Skin of body (tissue), 2 donors: ENCODE results near the gene KLK8. TPM values are rescaled to one million over a fixed set of nuclear protein-coding genes. Genes with fewer than 3 reads are reported as not detected.

Experiments
- DNase-seq: peaks from one replicate; lab custom pipeline; 2025; lab: John Stamatoyannopoulos, UW
- total RNA-seq: library from RNA; depleted of rRNA; stranded (reverse); fragments of >200 nt; gene quantifications from one replicate; pipeline ENCODE4 v1.2.3, GENCODE V29; 2014

The KLK8 gene, protein sequence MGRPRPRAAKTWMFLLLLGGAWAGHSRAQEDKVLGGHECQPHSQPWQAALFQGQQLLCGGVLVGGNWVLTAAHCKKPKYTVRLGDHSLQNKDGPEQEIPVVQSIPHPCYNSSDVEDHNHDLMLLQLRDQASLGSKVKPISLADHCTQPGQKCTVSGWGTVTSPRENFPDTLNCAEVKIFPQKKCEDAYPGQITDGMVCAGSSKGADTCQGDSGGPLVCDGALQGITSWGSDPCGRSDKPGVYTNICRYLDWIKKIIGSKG
- total RNA-seq: 14.3 TPM

DNA sequence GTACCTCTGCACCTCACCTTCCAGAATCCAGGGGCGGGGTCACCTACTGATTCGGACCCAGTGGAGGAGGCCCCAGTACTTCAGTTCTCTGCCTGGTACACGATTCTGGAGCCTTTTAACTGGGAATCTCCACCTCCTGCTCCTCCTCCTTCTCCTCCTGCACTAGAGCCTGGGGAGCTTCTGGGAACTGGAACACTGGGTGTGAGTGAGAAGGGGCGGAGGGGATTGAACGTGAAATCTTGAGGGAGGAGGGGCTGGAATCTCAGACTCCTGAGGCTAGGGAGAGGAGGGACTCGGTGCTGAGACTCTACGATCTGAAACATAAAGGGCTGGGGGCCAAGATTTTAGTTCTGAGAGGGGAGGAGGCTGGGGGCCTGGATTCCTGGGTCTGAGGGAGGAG is at the start of gene KLK8:
KLK8 (minus strand) TSS at position 90 of the 400 bp plus-strand sequence. CDS start 437 bp downstream, outside the sequence.
- DNase-seq: no peak

DNA sequence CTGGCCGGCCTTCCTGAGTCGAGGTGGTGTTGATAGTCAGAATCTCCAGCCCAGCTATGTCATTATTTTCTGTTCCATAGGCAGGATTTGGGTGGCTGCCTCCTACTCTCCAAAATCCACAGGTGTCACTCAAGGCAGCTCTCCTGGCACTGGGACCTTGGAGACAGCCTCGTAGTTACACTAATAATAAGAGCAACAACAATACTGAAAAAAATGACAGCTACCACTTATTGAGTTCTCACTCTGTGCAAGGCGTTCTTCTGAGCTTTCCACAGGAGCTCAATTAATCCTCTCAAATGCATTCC is 45.6 kb upstream of the KLK8 start:
- no peak for DNase-seq

DNA sequence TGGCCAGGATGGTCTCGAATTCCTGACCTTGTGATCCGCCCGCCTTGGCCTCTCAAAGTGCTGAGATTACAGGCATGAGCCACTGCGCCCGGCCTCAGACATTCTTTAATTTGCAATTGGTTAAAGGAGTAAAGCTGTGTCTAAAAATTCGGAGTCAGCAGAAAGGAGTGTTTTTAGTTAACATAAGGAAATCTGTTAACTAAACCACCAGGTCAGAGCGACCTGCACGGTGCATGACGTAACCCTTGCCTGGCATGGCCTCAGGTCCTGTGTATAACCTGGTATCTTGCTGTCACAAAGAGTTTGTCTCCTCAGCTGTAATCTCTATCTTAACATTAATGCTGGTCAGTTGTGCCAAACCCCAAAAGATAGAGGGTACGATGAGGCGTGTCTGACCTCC is 42.9 kb upstream of the KLK8 start:
- DNase-seq: no peak

DNA sequence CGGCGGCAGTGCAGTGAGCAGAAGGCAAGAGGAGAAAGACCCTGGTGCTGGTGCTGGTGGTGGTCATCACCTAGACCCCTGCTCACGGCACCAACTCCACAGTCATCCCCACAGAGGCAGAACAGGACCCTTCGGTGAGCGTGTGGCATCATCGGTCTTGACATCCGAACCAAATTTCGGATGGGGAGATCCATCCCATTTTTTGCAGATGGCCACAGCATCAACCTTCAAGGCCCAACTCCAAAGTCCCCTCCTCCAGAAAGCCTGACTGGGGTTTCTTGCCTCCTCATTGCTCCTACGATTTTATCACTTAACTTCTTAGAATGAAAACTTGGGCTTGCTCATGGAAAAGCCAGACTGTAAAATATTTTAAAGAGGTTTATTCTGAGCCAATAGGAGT is 42.1 kb upstream of the KLK8 start:
- no peak for DNase-seq

DNA sequence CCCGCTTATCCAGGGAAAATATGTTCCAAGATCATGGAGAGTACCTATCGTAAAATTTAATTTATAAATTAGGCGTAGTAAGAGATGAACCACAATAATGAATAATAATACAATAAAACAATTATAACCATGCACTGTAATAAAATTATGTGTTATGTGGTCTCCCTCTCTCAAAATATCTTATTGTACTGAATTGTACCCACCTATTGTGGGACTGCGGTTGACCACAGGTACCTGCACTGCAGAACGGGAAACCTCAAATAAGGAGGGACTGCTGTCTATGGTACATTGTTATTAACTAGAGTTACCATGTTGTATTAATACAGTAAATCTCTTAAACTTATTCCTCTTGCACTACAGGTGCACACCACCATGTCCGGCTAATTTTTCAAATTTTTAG is 38.7 kb upstream of the KLK8 start:
- DNase-seq: no peak

DNA sequence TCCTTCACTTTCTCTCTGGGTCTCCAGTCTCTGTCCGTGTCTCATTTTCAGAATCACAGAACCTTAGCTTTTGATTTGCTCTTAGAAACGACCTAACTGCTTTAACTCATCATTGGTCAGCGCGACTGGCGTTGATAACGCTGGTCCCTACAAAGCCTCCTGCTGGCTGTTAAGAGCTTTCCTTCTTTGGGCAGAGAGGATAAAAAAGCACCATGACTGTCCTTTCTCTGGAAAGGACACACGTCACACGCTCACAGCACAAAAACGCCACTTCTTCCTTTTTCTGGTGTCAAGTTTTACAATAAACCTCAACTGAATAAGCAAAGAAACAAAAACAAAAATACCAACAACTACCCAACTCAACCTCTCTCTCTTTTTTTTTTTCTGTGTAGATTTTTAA is 35.1 kb upstream of the KLK8 start:
- DNase-seq: no peak

DNA sequence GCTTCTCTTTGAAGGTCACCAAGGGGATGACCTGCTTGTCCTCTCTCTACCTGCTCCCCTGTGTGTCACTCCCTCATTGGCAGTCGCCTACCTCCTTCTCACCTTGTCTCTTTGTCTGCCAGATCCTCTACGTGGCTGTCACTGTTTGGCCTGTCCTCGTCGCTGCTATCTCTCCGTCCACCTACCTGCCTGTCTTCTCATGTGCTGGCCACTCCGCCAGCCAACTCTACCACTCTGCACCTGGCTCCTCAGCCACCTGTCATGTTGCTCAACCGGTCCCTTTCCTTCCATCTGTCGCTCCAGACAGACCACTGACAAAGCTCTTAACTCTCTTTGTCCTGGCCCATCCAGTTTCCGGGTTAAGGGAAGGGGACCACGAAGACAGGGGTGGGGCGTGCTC is 33.3 kb upstream of the KLK8 start, which contains the start of gene KLK12:
KLK12 (minus strand) TSS at position 299 of the 400 bp plus-strand sequence. CDS start 381 bp downstream, outside the sequence.
- DNase-seq: no peak

DNA sequence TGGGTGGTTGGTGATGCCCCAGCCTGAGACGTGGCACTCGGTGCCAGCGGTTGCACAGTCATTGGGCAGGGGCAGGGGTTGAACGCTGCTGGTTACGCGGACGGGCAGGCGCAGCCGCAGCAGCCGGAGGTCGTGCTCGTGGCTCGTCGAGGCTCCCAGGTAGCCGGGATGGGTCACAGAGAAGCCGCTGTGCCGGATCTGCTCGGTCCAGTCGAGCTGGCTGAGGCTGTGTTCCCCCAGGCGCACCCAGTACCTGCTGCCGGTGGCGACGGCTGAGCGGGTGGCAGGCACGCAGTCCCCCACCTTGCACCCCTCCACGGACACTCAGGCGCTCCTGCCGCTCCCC is 30.4 kb upstream of the KLK8 start:
- DNase-seq: no peak

DNA sequence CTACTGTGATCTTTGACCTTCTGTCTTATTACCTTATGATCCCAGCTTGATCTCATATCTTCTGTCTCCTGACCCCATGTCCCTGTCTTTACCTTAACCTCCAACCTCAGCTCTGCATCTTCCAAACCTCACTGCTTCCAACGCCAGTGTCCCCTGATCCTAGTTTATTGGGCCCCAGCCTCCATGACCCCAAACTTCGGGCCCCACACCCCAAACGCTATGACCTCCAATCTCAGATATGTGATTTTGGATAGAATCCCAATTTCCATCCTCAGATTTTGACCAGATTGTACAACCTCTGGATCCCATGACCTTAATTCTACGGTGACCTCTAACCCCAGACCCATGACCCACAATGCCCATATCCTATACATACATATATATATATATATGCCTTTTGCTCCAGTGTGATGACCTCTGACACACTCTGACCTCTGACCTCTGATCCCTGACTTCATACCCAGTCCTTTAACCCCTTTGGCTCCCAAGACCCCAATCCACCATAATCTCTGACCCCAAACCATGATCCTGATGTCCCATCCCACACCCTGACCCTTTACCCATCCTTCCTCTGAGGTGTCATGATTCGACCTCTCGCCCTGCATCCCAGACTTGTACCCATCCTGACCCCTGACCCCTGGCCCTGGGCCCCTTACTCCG is 29.9 kb upstream of the KLK8 start:
- no peak for DNase-seq

DNA sequence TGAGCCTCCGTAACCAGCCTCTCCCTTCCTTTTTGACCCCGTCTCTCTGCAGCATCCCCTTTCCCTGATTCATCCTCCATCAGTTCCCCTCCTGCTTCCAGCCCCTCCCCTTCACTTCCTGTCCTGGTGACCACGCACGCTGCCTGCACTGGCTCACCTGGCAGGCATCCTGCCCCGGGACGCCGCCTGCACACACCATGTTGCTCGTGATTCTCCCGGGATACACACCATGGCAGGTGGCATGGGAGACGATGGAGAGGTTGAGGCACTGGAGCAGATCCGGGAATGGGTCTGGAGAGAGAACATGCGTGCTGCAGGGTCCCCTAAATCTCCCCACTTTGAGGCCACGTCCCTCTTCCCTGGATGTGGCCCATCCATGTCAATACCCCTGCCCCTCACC is 29.2 kb upstream of the KLK8 start:
- DNase-seq: no peak

DNA sequence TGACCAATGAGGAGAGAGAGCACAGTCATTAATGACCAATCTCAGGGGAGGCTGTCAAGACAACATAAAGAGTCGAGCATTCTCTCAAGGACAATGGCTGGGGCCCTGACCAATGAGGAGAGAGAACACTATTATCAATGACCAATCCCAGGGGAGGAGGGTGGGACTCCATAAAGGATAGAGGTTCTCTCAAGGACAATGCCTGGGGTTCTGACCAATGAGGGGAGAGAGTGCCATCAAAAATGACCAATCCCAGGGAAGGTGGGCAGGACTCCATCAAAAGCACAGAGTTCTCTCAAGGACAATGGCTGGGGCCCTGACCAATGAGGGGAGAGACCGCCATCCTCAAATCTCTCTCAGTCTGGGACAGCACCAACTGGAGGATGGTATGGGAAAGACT is 28.3 kb upstream of the KLK8 start:
- DNase-seq: no peak

DNA sequence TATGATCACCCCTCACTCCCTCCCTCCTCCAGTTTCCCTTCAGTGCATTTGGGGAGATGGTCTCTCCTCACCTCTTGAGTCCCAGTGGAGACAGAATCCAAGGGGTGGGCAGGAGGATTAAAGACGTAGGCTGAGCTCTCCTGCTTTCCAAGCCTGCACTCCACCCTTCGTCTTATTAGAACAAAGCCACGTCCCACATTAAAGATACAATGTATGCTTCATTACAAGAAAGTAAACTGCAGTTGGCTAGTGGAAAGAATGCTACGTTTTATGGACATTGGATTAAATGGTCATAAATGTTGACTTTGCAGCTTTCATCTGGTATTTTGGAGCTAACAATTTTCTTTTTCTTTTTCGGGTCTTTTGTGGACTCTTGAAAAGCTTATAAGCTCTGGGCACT is 26.5 kb upstream of the KLK8 start:
- DNase-seq: no peak

DNA sequence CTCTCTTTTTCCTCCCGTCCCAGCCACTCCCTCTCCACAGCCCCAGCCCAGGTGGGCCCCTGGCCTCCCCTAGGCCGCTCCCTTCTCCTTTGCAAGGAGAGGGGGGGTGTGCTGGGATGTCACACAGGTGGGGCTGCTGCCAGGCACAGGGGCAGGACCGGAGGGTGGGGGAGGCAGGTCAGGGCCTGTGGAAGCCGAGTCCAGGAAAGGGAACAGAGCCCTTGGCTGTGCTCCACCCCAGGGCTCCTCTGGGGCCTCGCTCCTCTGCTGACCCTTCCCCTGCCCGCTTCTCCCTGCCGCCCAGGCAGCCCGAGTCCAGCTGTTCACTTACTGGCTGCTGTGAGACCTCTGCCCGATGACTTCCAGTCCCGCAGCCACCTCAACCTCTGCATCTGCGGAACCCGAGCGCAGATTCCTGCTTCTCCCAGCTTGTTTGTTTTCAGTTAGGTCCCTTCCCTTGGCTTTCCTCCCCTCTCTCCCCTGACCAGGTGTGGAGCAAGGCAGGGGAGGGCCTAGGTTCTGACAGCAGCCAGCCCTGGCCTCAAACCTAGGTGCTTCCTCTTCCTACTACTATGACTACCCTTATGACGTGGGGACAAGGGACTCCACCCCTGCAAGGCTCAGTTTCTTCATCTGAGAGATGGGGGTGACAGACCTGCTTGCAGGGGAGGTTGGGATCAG is 25.9 kb upstream of the KLK8 start:
- no peak for DNase-seq

DNA sequence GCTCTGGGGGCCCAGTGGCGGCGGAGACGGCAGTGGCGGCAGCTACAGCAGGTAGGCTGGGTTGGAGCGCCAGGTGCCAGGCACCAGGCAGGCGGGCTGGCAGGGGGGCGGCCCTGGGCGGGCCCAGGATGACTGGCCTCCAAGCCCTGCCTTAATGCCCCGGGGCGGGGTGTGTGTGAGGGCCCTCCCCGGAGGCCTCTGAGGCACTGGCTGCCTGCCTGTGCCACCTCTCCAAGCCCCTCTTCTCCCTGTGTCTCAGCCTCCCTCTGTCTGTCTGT is 25.1 kb upstream of the KLK8 start, which contains the start of gene KLK11:
KLK11 (minus strand) TSS at position 63 of the 278 bp plus-strand sequence. CDS start 985 bp downstream, outside the sequence.
- no peak for DNase-seq

DNA sequence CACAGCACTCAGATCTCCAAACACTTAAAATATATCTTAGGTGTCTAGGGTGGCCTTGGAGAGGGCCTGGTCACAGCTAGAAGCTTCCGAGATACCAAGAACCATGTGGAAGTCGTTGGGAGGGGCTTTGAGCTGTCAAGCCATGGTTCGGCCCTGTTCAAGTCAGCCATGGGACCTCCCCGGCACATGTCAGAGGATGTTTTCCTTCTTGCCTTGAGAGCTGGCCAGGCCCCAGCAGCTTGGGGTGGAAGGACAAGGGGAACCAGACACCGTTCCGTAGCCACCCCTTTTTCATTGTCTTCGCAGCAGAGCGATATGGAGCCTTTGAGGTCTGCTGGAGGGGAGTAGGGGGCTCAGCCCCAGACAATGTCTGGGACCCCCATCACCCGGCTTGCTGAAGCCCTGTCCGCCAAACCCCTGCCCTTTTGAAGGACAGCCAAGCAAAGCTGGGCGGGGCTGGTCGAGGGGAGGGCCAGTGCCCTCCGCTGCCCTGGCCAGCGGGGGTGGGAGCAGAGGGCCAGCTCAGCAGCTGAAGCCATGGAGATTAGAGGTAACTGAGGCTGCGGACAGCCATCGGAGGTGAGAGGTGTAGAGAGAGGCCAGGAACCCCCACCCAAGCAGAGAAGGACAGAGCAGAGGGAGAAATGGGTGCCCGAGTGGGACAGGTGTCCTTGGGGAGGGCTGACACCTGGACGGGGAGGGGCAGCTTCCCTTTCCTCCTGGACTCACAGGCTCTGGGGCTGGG is 24.6 kb upstream of the KLK8 start:
- no peak for DNase-seq

DNA sequence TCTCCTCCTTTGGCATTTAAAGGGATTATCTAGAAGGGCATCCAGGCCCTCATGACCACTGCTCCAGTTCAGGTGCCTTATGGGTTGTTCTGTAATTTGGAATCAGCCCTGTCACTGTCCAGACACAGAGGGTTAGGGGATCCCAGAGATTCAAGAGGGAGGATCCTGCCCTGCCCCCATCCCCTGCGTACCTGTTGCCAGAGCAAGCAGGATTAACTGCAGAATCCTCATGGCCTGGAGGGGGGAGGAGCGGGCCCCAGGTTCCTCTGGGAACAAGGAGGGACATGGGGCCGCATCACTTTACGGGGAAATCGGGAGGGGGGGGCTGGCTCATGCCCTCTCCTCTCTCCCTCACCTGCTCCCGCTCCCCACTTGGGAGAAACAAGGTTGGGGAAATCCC is 24.0 kb upstream of the KLK8 start:
- no peak for DNase-seq

DNA sequence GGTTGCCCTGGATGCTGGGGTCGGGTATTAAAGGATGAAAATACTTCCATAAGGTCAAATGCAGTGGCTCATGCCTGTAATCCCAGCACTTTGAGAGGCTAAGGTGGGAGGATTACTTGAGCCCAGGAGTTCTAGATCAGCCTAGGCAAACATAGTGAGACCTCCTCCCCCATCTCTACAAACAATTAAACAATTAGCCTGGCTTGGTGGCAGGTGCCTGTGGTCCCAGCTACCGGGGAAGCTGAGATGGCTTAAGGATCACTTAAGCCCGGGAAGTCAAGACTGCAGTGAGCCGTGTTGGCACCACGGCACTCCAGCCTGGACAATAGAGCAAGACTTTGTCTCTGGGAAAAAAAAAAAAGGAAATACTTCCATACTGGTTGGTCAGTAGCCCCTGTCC is 23.5 kb upstream of the KLK8 start:
- no peak for DNase-seq

DNA sequence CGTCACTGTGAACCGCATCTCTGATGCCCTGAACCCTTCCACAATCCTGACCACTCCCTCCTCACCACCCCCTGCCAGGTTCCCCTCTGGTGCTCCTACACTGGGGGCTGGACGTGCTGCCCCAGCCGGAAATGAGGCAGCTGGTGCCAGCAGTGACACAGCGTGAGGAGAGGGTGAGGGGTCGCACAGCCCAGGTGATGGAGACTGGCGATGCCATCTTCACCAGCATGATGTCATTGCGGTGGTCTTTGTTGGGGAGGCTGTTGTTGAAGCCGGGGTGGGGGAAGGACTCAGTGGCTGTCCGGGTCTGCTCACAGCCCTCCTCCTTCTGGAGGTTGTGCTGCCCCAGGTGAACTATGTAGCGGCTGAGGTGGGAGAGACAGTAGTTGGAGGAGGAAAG is 22.5 kb upstream of the KLK8 start:
- DNase-seq: no peak

DNA sequence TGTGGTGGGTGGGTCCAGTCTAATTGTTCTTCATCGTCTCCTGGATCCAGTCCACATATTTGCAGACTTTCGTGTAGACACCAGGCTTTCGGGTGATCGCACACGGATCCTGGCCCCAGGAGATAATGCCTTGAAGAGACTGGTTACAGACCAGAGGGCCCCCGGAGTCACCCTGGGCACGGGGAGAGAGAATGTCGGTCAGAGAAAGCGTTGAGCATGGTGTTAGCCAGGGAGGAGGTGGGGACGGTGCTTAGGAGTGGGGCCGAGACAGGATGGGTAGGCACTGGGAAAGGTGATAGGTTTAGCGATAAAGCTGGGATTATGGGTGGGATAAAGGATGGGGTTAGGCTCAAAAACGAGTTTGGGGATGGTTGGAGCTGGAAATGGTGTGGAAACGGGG is 21.1 kb upstream of the KLK8 start:
- no peak for DNase-seq

DNA sequence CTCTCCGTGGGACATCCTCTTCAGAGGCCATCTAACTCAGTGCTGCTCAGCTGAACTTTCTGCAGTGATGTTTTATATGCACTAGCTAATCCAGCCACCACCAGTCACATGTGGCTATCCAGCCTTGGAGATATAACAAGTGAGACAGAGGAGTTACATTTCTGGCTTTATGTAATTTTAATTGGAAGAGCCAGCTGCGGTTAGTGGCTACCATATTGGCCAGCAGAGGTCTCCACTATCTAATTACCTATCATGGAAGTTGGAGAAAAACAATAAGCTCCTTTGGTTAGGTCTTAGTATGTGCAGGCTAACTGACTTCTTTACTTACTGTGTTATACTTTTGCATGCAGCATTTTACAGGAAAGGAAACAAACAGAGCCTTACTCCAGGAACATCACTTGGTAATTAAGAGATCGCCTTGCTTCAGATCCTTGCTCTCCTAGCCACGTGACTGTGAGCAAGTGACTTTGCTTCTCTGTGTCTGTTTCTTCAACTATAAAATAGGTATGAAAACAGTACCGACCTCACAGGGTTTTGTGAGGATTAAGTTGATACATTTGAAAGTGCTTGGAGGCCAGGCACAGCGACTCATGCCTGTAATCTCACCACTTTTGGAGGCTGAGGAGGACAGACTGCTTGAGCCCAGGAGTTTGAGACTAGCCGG is 19.7 kb upstream of the KLK8 start:
- DNase-seq: no peak

DNA sequence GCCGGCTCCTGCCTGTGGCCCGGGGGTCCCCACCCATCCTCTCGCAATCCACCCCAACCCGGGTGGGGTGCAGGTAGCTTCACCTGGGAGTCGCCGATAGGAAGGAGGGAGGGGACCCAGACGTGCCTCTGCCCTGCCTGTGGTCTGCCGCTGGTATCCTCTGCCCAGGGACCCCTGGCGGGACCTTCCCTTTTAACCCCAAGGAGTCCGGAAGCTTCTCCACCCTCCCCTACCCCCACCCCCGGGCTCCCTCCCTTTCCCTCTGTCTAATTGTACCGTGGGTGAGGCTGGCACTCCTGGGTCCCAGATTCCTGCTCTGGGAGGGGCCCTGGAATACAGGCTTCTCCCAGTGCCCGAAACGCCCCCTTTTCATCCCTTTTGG is 18.1 kb upstream of the KLK8 start, which contains the start of gene KLK10:
KLK10 (minus strand) TSS at position 166 of the 382 bp plus-strand sequence. CDS start 579 bp downstream, outside the sequence.
- DNase-seq: no peak
